GM18861 (cell line): Measurements from ENCODE around the gene MDFIC2.
"Not testable (repeated sequence)": the region's sequence is repeated elsewhere in the genome, so short reads cannot be mapped to it uniquely, and the experiment has no call there.

Experiments used
- ATAC-seq: cut with Tn5 transposase; IDR thresholded peaks from one replicate; pipeline ENCODE4 v1.9.1; 2021; ENCODE audit not compliant: unreplicated experiment

MDFIC2 gene

DNA sequence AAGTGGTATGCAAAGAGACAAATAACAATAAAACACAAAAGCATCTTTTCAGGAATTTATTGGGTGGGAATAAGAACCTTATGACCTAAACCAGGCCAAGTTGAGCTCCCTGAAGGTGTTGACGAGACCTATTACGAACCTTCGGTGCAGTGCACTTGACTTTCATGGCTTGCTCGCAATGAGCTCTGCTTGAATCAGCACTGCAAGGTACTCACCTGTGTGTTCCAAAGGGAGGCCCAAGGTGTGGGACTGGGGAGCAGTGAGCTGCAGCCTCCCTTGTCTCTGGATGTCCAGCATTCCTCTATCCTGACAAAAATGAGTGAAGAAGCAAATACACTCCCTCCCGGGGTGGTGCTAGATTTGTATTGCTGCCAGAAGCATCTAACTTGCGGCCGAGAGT, at the start of gene MDFIC2:
MDFIC2 (minus strand) TSS at position 303 of the 400 bp plus-strand sequence. CDS start 665 bp downstream, outside the sequence.
- no peak for ATAC-seq

- peak; percentile 85 for ATAC-seq
These were observed 48.7 kb upstream of the MDFIC2 start for GRCh38 chr3:70360979-70361760.

DNA sequence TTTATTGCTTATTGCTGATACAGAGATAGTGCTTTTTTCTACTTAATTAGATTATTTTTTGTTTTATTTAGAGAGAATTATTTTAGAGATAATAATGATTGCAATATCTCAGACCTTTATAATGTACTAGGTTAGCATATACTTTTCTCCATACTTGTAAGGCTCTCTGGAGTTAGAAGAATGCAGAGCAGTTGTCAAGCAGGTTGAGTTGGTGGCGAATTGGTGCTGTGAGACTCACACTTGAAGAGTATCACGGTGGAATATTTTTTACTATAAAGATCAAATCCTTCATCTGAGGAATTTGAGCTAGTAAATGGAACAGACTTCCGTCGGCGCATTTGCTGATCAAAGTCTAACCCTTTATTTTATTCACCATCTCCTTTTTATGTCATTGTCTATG, 47.3 kb upstream of the MDFIC2 start:
- ATAC-seq: no peak

GRCh38 chr3:70358978-70359580, 46.6 kb upstream of the MDFIC2 start:
- ATAC-seq: no peak

- no peak for ATAC-seq
These were observed 39.8 kb upstream of the MDFIC2 start for GRCh38 chr3:70352215-70352614.

DNA sequence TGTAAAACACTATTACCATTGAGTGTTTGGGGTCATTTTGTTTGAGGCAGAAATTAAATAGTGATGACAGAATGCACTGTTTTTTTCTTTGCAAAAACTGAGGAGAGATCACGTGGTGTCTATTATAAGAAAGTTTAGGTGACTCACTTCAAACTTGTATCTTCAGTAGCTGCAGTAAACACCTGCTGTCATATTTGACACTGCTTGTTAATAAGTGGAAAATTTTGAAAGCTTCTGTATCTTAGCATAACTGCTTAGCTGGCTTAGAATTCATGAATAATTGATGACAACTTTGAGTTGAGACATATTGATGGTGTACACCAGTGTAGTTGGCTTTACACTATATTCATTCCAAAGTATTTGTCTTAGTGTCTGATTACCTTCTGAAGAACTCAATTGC, 29.7 kb upstream of the MDFIC2 start:
- ATAC-seq: no peak

DNA sequence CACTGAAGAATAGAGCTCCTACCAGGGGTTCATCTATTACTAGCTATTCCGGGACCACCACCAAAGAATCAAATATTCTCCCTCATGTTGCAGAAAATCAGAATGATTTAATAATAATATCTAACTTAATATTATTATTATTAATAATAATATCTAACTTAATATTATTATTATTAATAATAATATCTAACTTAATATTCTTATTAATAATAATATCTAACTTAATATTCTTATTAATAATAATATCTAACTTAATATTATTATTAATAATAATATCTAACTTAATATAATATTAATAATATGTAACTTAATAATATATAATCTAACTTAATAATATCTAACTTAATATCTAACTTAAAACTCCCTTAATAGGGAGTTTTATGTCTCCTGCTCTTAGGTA, 24.4 kb upstream of the MDFIC2 start:
- ATAC-seq: not testable (repeated sequence)

DNA sequence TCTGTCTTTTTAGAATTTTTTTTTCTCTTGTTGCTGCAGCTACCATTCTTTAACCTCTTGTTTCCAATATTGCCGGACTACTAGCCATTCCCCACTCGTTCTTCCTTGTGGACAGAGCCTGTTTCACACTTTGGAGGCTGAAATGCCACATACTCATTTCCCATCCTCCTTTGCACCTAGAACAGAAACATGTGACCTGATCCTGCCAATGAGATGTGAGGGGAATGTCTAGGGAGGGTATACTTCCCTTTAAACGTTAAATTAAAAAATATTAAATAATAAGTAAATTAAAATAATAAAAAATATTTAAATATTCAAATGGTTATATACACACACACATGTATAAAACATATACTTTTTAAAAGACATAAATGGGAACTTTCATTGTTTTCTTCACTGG, 20.6 kb upstream of the MDFIC2 start:
- ATAC-seq: no peak

DNA sequence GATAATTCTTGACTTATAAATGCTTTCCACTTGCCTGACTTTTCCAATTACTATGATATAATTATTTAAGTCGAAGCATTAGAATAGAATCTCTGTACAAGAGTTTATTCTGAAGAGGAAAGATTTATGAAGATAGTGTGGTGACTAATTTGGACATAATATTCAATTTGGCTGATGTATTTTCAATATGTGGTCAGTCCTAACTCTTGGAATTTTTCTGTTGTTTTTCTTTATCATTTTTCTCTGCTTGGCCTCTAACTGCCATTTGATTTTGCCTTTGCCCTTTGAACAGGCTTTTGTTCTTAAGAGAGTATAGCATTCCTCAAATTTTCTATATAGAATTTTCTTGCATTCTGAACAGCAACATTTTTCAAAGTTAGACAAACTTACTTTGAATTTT, 2.6 kb upstream of the MDFIC2 start:
- ATAC-seq: no peak

GRCh38 chr3:70310809-70311208, 1.6 kb downstream of the MDFIC2 start:
- no peak for ATAC-seq

GRCh38 chr3:70309591-70309990, 2.8 kb downstream of the MDFIC2 start:
- no peak for ATAC-seq

GRCh38 chr3:70308760-70309159, 3.7 kb downstream of the MDFIC2 start:
- ATAC-seq: no peak

- ATAC-seq: no peak
These were observed 5.7 kb downstream of the MDFIC2 start for GRCh38 chr3:70306736-70307135.

DNA sequence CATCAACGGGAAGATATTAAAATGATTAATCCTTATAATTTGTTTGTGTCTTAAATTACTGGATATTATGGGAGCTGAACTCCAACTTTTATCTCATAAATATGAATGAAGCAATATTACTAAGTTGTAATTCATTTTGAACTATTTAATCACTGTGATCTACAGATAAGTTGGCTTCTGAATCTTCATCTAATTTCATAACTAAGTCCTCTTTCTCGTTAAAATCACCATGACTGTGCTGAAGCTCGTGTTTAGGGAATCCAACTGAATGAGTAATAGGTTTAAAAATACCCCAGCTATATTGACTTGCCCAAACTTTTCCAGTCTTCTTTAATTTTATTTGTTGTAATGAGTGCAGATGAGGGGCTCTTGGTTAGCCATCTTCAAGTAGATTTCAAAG, 14.1 kb downstream of the MDFIC2 start:
- ATAC-seq: no peak

GRCh38 chr3:70291097-70291482, 21.3 kb downstream of the MDFIC2 start:
- no peak for ATAC-seq

DNA sequence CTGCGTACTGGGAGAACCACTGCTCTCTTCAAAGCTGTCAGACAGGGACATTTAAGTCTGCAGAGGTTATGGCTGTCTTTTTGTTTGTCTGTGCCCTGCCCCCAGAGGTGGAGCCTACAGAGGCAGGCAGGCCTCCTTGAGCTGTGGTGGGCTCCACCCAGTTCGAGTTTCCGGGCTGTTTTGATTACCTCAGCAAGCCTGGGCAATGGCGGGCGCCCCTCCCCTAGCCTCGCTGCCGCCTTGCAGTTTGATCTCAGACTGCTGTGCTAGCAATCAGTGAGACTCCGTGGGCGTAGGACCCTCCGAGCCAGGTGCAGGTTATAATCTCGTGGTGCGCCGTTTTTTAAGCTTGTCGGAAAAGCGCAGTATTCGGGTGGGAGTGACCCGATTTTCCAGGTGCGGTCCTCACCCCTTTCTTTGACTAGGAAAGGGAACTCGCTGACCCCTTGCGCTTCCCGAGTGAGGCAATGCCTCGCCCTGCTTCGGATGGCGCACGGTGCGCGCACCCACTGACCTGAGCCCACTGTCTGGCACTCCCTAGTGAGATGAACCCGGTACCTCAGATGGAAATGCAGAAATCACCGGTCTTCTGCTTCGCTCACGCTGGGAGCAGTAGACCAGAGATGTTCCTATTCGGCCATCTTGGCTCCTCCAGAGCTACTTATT, 21.9 kb downstream of the MDFIC2 start:
- not testable (repeated sequence) for ATAC-seq

DNA sequence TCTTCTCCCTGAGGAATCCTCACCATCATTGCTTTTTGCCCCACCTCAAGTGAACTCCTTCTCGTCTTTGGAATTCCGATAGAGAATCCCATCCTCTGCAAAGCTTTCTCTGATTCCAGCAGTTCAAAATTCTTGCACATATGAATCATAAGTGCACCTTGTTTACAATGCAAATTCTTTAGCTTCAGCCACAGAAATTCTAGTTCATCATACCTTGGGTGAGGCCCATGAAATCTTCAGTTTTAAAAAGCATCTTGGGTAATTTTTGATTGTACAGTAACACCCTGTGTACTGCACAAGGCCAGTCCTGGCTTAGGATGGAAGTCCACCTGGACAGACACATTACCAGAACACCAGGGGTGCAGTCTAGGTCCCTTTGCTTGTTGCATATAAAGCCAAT, 30.8 kb downstream of the MDFIC2 start:
- ATAC-seq: no peak

GRCh38 chr3:70277304-70277703, 35.1 kb downstream of the MDFIC2 start:
- ATAC-seq: no peak

DNA sequence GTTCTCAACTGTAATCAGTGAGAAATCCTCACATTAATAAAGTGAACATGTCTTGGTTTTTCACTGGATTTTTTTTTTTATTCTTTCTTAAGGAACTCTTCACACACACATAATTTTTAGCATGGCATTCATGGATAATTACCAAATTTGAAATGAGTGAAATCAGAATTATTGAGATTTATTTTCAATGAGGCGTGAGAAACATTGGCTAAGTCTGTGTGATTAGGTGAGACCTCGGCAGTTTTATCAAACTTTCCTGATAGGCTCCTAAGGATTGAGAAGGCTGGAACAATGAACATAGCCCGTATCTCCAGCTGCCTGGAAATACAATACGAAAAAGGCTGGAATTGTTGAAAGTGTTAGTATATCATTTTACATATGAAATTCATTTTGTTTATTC, 35.5 kb downstream of the MDFIC2 start:
- ATAC-seq: no peak

DNA sequence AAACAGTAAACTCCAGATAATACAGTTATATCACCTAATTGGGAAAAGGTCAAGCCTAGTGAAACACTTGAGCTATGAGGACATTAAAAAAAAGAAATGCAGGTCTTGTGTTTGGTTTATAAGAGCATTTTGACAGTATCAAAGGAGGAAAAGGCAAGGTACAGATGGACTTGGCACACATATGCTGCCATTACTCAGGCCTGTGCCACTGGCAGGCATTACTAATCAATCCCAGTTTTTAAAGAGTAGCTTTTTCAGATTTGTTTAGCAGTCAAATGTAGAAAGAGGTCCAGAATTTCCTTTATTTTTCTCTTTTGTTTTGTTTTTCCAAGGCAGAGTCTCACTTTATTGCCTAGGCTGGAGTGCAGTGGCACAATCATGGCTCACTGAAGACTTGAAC, 38.9 kb downstream of the MDFIC2 start:
- ATAC-seq: no peak

DNA sequence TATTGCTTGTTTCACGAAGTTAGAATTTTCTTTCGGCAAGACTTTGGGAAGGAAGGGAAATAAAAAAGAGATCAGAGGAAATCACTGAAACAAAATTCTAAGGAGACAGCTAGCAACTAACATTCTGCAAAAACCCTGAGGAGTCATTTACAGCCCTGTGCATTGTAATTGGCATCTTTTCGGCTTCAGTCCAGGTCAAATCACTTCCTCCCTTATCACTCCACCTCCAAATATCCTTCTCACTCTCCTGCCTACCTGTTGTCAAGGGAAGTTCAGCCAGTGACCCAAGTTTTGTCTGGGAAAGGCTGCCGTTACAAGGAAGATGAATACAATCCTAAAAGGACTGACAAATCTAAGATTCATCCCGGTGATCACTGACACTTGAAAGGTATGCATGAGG, 39.6 kb downstream of the MDFIC2 start:
- ATAC-seq: no peak

- no peak for ATAC-seq
These were observed 48.2 kb downstream of the MDFIC2 start for GRCh38 chr3:70264122-70264780.
